GM21526 (cell line): ENCODE measurements around the gene ARHGAP6.
"Not testable (repeated sequence)": the region's sequence is repeated elsewhere in the genome, so short reads cannot be mapped to it uniquely, and the experiment has no call there.

Experiments used
- ATAC-seq: cut with Tn5 transposase; IDR thresholded peaks from one replicate; pipeline ENCODE4 v1.9.1; 2021; ENCODE audit warnings: moderate library complexity; ENCODE audit not compliant: unreplicated experiment, low FRiP score

ARHGAP6 gene

DNA sequence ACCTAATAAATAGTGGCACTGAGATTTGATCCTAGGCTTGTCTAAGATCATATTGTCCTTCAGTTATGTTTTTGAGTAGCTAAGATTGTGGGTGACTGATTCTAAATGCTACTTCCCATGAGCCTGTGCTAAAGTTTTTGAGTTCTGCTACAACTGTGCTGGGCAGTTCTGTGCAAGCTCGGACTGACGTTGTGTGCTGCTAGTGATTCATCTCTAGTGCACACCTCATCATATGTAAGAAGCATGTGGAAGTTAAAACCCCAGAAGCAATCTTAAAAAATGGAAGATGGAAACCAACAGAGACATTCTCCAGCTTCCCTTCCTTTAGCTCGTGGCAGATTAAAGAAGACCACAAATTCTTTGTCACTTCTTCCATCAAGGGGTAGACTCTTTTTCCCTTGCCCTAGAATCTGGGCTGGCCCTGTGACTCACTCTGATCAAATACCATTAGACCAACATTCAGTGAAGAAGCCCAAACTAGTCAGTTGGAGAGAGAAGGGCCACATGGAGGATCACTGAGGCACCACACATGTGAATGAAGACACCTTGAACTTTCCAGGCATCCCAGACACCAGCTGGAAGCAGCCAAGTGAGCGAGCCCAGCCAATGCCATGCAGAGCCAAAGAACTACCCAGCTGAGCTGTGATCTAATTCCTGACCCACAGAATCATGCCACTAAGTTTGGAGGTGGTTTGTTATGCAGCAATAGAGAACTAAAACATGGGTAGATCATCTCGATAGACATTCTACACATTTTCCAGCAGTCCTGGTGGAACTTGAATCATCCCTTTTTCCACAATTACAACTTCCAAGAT is 16.8 kb downstream of the ARHGAP6 start:
- ATAC-seq, result no peak

DNA sequence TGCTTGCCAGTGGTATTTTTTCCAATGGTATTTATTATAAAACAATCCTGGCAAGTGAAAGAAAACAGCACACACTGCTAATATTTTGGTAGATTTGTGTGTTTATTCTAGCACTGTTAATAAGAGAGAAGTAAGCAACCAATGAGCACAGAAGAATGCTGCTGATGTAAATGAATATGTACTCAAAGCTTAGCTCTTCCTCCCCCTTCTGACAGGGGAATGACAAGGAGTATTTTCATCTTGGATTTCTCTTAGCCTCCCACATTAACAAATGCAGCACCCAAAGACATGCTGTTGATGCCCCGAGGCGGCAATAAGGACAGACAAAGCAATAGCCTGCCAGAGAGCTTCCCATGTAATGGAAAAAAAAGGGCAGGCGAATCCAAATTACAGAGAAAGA is 18.6 kb downstream of the ARHGAP6 start:
- no peak for ATAC-seq

DNA sequence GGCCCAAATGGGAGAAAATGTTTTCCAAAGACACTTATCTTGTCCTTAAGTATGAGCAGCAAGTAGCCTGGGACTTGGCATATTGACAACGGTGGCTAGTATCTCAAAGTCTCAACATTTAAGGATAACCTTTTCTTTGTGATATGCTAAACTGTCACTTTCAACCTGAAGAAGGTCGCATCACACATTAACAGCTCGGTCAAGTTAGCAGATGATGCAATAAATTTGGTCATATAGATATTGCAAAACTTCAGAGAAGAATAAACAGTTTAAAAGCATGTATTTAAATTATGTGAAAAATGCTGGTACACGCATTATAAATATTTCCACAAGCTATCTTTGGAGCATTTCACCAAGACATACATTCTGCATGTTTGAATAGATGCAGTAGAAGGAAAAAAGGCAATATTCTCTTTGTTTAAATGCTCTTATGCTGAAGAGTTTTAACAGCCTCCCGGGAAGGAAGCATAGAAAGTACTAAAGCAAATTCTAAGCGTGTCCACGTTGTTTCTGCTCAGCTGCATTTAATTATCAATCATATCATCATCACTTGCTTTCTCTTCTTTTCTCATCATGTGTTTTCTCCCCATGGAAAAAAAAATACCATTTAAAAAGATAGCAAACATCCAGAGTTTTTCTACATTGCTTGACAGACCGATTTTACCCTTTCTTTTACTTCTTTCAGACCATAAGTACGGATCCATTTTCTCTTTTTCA is 24.2 kb downstream of the ARHGAP6 start:
- no peak for ATAC-seq

DNA sequence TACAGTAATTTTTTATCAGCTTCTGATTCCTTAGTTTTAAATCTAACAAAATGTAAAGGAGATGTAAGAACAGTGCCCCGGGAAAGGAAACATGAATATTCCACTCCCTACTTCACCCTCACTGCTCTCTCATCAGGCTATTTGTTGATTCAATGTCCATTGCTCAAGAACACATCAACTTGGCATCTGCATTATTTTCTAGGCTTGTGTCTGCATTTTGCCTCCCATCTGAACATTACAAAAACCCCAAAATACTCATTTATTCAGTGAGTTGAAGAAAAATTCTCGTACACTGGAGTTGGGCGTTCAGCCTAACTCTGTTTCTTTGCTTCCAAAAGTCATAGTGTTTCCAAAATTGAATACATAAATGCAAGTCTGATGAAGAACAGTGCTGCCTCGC is 25.6 kb downstream of the ARHGAP6 start:
- ATAC-seq, result no peak

DNA sequence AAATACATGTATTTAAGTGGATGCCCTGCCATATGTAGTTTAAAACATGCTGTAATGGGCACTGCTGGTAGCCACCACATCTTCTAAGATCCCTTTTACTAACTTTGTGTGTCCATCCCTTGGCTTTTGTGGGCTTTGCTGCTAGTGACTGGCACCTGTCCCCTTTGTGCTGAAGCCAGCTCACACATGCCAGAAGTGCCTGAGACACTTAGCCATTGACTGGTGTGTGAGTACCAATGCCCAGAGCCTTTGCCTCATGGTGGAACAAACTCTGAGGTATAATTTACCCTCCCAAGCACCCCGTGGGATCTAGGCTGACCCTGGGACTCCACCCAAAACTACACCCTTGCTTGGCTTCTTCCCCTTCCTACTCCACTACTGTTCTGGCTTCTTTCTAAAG is 33.0 kb downstream of the ARHGAP6 start:
- no peak for ATAC-seq

DNA sequence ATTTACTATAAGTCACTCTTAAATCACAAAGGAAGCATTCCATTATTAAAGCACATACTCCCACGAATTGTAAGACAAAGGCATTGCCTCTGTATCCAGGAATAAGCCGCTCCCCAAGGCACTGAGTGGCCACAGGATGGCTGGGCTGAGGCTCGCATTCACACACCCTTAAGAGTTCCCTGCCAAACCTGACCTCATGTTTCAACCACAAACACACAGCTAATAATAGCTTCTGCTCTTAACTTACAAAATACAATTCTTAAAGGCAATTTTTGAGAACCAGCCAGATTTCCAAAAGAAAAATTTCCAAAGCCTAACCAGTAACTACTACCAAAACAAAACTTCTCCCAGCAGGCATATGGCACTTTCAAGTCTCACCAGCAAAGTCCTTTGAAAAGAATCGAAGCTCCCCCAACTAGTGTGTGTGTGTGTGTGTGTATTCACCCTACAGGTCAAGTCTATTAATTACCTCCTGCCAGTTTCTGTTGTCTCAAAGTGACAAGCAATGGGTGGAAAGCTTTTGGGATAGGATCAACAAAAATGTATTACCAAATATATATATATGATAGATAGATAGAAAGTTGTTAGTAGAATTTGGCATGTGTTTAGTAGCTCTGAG is 36.0 kb downstream of the ARHGAP6 start:
- no peak for ATAC-seq

DNA sequence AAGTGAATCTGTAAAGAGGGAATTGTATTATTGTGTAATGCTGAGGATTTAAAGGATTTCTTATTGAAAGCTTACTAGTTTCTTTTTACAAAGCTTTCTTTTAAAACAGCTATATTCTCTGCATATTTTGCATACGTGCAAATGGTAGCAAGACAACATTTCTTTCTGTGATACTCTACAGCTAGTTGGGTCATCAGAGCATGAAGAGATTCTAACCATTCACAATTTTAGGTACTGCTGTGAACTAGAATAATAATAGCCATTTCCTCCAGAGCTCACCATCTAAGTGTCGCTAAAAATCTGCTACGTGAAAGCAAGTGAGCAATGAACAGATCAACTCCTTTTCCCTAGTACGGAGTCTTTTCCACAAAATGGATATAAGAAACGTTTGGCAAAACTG is 37.3 kb downstream of the ARHGAP6 start:
- no peak for ATAC-seq

DNA sequence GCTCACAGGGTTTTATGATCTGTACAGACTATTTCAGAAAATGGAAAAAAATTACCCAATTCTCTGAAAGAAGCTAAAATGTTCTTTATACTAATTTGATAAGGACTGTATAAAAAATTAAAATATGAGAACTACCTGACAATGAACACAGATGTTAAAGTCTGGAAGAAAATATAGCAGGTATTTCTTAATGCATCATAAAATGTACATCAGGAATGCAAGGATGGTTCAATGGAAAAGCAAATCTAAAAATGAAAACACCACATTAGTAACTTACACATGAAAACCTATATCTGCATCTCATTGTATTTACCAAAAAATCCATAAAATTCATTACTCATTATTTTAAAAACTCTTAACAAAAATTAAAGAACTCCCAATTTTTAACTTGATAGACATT is 39.4 kb downstream of the ARHGAP6 start:
- no peak for ATAC-seq

DNA sequence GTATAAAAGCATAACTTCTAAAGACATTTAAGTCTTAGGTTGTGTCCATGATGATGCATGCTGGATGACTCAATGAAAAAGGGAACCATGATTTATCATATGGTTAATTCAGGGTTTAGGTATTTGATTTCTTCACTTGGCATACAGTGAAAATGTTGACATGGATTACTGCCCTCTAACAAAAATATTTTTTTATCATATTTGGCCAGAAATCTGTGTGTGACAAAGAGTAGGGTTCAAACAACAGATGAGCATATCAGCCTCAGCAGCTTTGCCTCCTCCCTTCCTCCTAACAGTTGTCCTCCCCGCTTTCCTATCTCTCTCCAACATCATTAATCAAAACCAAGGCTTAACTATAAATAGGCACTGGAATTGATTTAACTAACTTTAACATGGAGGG is 46.3 kb downstream of the ARHGAP6 start:
- no peak for ATAC-seq

DNA sequence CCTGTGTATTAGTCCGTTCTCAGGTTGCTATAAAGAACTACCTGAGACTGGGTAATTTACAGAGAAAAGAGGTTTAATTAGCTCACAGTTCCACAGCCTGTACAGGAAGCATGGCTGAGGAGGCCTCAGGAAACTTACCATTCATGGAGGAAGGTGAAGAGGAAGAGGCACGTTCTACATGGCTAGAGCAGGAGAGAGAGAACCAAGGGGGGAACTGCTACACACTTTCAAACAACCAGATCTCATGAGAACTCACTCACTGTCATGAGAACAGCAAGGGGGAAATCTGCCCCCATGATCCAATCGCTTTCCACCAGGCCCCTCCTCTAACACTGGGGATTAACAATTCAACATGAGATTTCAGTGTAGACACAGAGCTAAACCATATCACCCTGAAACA is 51.5 kb downstream of the ARHGAP6 start:
- not testable (repeated sequence) for ATAC-seq

DNA sequence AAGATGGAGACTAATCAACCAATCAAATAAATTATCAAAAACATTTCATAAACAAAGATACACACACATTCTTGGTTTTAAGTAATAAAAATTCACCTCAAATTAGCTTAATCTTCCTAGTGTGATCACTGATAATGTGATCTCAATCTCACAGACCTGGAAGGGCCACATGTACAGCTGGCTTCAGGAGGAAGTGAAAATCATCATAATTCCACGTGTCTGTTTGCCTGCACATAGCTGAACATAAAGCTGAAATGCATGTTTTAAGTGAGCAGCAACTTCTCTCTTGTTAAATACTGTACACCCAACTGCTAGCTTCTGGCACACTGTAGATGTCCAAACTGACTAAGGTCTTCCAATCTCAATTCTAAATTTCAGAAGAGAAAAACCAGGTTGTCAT is 53.8 kb downstream of the ARHGAP6 start:
- no peak for ATAC-seq

DNA sequence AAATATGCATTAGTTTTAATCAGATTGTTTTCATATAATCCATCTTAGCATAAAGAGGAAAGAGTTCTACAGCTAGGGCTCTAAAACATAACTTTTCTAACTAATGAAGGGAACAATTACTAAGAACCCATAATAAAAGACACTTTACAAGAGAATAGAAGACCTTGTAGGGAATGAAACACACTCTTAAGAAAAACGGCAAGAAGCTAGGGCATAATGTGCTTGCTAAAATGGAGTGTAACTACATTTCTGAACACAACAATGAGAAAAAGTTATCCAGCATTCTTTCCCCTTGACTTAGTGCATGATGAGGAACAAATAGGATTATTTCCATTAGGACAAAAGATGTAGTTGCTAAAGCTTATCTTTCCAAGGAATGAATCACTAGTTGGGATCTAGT is 54.6 kb downstream of the ARHGAP6 start:
- ATAC-seq, result no peak

DNA sequence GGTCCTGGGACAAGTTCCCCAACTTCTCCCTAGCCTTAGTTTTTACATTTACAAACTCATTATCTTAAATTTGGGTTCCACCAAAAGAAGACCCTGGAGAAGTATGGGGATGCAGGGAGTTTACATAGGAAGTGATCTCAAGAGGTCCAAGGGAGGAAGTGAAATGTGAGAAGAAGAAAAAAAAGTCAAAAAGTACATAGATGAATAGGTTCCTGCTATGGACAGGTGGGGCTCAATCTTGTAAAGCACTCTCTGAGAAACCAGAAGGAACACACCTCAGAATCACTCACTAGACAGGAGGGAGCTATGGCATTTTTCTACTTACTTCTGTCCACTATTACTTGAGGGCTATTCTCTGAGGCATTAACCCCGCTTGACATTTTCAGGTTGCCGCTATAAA is 56.6 kb downstream of the ARHGAP6 start:
- no peak for ATAC-seq

DNA sequence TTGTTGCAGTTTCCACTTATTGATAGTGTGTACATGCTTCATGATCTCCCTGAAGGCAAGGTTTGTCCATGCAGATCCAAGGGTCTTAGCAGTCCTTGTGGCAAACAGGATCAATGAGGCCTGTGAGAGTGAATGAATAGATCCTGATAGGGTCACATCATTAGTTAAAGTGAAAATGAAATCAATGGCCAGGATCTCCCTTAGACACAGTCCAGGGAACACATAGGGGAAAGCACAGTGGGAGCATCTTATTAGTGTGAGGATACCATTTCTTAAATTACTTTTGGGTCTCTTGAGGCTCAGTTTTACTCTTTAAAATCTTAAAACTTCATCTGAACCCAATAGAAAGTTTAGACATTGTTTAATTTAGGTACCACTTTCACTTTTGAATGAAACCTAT is 59.3 kb downstream of the ARHGAP6 start:
- ATAC-seq, result no peak

DNA sequence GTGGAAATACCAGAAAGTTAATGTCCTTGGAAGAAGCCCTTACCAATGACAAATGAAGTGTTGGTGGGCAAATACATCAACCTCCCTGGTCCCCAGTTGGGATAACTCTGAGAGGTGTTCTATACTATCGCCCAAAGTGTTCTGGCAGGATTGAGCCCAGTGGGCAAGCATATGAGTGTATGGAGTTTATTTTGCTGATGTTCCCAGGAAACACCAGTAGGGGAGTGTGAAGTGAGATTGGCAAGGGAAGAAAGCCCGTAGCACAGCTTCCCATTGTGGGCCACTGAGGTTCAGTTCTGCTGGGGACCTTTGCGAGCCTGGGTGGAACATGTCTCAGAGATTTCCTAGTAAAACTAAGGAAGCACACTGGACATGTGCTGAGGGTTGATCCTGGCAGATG is 65.1 kb downstream of the ARHGAP6 start:
- ATAC-seq, result no peak

DNA sequence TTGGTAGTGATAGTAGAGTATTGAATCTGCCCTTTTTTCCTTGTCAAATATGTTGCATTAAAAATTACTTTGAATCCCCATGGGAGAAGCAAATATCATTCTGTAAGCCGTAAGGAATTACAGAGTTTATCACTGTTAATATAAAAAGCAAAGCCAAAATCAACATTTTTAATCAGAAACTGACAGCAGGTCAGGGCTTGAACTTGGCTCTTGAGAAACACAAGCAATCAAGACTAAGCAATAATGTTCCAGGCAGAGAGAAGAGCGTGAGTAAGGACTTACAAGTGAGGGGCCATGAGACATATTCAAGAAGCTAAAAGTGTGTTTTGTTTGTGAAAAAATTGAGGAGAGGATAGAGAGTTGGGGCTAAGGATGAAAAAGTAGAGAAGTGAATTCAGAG is 68.2 kb downstream of the ARHGAP6 start:
- ATAC-seq, result no peak

DNA sequence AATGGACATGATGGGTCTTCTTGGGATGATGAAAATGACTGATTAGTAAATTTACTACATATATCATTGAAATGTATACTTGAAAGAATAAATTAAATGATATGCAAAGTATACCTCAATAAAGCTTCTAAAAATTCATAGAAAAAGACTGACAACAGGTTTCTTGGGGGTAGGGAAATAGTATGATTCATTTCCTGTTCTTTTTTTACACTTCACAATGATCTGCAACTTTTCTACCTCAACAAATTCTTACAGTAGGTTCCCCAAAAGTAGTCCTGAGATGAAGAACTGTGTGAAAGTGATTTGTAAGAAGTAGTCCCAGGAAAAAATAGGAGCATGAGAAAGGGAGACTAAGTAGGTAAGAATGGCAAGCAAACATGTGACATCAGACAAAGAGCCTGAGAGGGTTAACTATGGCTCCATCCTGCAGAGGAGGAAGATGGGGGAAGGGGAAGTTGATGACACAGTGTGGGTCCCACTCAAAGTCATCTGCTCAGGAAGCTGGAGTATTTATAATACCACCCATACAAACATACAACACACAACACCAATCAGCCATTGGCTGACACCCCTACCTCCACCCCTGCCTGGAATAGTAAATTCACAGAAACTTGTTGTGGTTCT is 73.9 kb downstream of the ARHGAP6 start:
- ATAC-seq, result no peak

DNA sequence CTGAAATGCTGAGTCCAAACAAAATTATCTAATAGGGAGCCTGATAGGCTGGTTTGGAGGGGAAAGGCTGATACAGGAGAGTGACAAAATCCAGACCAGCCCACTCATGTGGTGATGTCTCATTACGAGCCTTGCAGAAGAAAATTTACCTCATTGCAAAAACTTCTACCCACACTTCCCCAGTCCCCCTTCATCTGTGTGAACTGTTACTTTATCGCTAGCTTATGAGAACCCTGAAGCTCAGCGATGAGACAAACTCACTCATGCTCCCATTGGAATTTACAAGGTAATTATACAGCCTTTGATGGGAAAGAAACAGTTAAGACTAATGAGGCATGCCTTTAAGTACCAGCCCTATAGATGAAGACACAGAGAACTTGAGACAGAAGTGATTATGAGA is 76.1 kb downstream of the ARHGAP6 start:
- ATAC-seq, result no peak

DNA sequence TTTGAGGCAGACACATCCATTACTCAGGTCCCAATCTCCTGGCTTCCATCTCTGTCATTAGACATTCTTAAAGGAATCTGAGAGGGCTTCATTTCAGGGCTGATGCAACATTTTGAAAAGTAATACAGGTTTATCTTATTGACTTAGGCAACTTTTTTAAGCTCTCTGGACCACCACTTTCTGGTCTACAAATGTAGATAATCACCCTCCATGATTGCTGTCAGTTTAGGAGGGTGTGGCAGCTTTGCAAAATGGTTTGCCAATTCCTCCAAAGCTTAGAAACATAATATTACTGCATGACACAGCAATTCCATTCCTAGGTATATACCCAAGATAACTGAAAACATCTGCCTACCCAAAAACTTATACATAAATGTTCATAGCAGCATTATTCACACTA is 77.6 kb downstream of the ARHGAP6 start:
- ATAC-seq, result no peak

DNA sequence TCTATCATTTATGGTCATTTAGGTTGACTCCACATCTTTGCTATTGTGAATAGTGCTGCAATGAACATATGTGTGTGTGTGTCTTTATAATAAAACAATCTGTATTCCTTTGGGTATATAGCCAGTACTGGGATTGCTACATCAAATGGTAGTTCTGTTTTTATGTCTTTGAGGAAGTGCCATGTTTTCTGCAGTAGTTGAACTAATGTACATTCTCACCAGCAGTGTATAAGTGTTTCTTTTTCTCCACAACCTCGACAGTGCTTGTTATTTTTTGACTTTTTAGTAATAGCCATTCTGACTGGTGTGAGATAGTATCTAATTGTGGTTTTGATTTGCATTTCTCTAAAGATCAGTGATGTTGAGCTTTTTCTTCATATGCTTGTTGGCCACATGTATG is 80.5 kb downstream of the ARHGAP6 start:
- no peak for ATAC-seq

DNA sequence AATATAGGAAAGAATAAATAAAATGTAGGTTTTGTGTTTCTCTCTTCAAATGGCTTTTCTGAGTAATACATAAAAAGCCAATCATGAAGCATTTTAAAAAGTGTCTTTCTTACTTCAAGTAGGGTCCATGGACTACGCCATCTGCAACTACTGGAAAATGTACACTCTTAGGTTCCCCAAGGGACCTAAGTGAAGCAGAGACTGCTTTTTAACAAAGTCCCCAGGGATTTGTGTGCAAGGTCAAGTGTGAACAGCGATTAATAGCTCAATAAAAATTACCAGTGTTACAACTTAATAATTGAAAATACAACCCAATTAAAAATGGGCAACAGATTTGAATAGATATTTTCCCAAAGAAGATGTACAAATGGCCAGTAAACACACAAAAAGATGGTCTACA is 84.9 kb downstream of the ARHGAP6 start:
- ATAC-seq, result no peak
